Esophagus squamous epithelium (tissue), 5 donors: ENCODE data around the gene RPTOR. TPM values are rescaled to one million over a fixed set of nuclear protein-coding genes. Genes with fewer than 3 reads are reported as not detected.

ENCODE experiments used
- DNase-seq: peaks from one replicate; lab custom pipeline; 2025; lab: John Stamatoyannopoulos, UW
- H3K27ac ChIP-seq, 4 donors: fragments of 200-600 bp; sonication (generic); one replicate each; pipeline ENCODE4 v1.5.1; 2016 to 2019; ENCODE audit warnings: mild to moderate bottlenecking in 1 of 4
- H3K27me3 ChIP-seq, 4 donors: fragments of 200-600 bp; sonication (generic); 1 replicate in 3 of 4; 2 replicates in 1 of 4; pipeline versions ENCODE4 v1.5.1 to v1.6.0; 2017 to 2021; ENCODE audit warnings: antibody characterized with exemption in 1 of 4
- H3K36me3 ChIP-seq, 3 donors: fragments of 200-600 bp; sonication (generic); one replicate each; pipeline ENCODE4 v1.5.1; 2016 to 2019
- H3K4me1 ChIP-seq, 3 donors: fragments of 200-600 bp; sonication (generic); one replicate each; pipeline ENCODE4 v1.5.1; 2017 to 2019
- H3K4me3 ChIP-seq, 4 donors: fragments of 200-600 bp; sonication (generic); 1 replicate in 3 of 4; 2 replicates in 1 of 4; pipeline ENCODE4 v1.5.1; 2016 to 2019; ENCODE audit warnings: mild to moderate bottlenecking in 2 of 4, moderate library complexity in 1 of 4
- H3K9me3 ChIP-seq, 3 donors: fragments of 200-600 bp; sonication (generic); one replicate each; pipeline ENCODE4 v1.5.1; 2016 to 2019
- CTCF ChIP-seq, 6 experiments: fragments of 450-650 bp in 4 of 6; fragments of 200-600 bp in 2 of 6; sonication (generic) in 2 of 6; IDR thresholded peaks; one replicate each; pipeline ENCODE4 v1.5.1; 2016 to 2019; ENCODE audit warnings: antibody characterized with exemption in 6 of 6, mild to moderate bottlenecking in 4 of 6, moderate library complexity in 4 of 6
- POLR2A ChIP-seq, 4 donors: fragments of 450-650 bp; IDR thresholded peaks; one replicate each; pipeline ENCODE4 v1.6.1; 2017; ENCODE audit warnings: antibody characterized with exemption in 4 of 4, mild to moderate bottlenecking in 4 of 4, moderate library complexity in 3 of 4
- WGBS, 2 donors: methylation state at CpG; one replicate each; pipeline ENCODE4 v1.1.5; 2018; 5-methylcytosine and 5-hydroxymethylcytosine counted together
- intact Hi-C: fragments of 100-400 bp; cut with DNase I; formaldehyde crosslinking; loops from one replicate; pipeline ENCODE4 v1.15.0; 2022
- total RNA-seq, 4 donors: library from RNA; depleted of rRNA; stranded (reverse); fragments of >200 nt; gene quantifications; one replicate each; pipeline ENCODE4 v1.1.0, GENCODE V29; 2016
- donor health status: DM: yes; HTN: yes; CAD: no.

The RPTOR gene
- total RNA-seq, 4 donors from 2014 or later = 11.7 to 27.8 (median 22.8) TPM

DNA sequence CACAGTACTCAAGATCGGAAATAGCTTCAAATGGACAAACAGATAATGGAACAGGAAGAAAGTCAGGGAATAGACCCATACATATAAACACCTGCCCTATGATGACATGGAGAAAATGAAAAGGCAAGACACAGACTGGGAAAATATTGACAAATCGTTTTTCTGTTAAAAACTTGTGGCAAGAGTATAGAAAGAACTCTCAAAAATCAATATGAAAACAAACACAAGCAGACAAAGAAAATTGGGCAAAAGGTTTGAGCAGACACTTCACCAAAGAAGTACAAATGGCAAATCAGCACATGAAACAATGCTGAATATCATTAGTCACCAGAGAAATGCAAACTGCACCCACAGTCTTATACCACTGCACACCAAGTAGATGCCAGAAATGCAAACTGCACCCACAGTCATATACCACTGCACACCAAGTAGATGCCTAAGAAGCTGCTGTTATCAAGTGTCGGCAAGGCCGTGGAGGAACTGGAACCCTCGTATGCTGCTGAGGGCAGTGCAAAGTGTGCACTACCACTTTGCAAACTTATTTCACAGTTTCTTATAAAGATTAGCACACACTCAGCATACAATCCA, 323.5 kb downstream of the RPTOR start:
- H3K9me3 ChIP-seq = no peaks in the 10 kb centered on the region
- peaks cover 0 to 1% (median 0%) of the 10 kb centered on the region in 3 donors for H3K36me3 ChIP-seq
- intact Hi-C loops = loop anchor here (10.0 kb wide), 1 partner anchor 117 kb away; no protein-coding TSS in a partner anchor
- H3K4me1 ChIP-seq = peaks cover 0 to 26% (median 0%) of the 10 kb centered on the region in 3 donors
- no peaks in the 10 kb centered on the region for H3K27me3 ChIP-seq
- 83 to 92% methylated on average over 5 of the region's 5 CpGs for WGBS, 2 donors
- no peak for DNase-seq
- TF ChIP-seq POLR2A (IDR thresholded peaks at IDR 0.05) (no peak), CTCF (IDR thresholded peaks at IDR 0.05) (no peak)
- no peak overlapping the region for H3K4me3 ChIP-seq
- H3K27ac ChIP-seq = no peak overlapping the region

GRCh38 chr17:80869481-80870145, 325.0 kb downstream of the RPTOR start:
- peaks cover 0 to 29% (median 0%) of the 10 kb centered on the region in 3 donors for H3K4me1 ChIP-seq
- intact Hi-C loops = loop anchor here (10.0 kb wide), 1 partner anchor 115 kb away; no protein-coding TSS in a partner anchor

DNA sequence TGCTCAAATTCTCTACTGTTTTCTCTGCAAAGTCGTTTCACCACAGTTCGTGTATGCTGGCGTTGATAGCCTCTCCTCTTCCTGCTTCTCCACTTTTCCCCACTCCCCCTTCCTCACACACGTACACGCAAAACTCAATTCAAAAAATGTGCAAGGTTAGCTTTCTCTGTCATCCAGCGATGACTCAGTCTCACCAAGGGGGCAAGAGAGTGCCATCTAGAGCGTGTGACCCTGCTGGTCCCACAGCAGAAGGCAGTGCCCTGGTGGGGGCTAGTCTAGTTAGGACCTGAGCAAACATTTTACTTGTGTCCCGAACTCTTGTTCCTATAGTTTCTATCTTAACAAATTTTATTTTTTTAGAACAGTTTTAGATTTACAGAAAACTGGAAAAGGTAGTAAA, 325.8 kb downstream of the RPTOR start:
- Histone ChIP-seq H3K4me3 (no peak overlapping the region), H3K9me3 (no peaks in the 10 kb centered on the region), H3K27me3 (no peaks in the 10 kb centered on the region), H3K4me1 (peaks cover 0 to 29% (median 0%) of the 10 kb centered on the region in 3 donors), H3K36me3 (peaks cover 0 to 23% (median 0%) of the 10 kb centered on the region in 3 donors), H3K27ac (no peak overlapping the region)
- DNase-seq = no peak
- intact Hi-C loops = no loop called here
- WGBS, 2 donors = 71 to 78% methylated on average over 8 of the region's 8 CpGs
- no peak for TF ChIP-seq CTCF (IDR thresholded peaks at IDR 0.05)
- TF ChIP-seq POLR2A (IDR thresholded peaks at IDR 0.05) = no peak

More at GRCh38 chr17:80869481-80870145, 325.0 kb downstream of the RPTOR start:
- DNase-seq = no peak
- Histone ChIP-seq H3K27ac (no peak overlapping the region), H3K27me3 (no peaks in the 10 kb centered on the region), H3K9me3 (no peaks in the 10 kb centered on the region), H3K36me3 (peaks cover 0 to 16% (median 0%) of the 10 kb centered on the region in 3 donors), H3K4me3 (no peak overlapping the region)
- 78 to 96% methylated on average over 6 to 7 of the region's 7 CpGs for WGBS, 2 donors
- TF ChIP-seq CTCF (IDR thresholded peaks at IDR 0.05) (no peak), POLR2A (IDR thresholded peaks at IDR 0.05) (no peak)

DNA sequence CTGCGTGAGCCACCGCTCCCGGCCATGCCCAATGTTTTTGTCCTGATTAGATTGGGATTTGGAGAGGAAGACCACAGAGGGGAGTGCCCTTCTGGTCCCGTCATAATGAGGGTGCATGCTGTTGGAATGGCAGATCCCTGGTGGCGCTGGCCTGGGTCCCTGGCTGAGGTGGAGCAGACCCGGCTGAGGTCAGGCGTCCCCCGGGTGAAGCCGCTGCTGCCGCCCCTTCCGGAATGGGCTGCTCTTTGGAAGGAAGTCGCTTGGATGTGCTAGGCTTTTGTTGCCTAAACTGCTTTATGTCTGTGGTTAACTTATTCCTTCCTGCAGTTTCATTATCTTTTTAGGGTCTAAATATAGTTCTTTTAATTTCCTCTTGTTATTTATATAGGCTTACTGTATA, 326.7 kb downstream of the RPTOR start:
- Histone ChIP-seq H3K27me3 (no peaks in the 10 kb centered on the region), H3K27ac (no peak overlapping the region), H3K4me1 (peaks cover 0 to 27% (median 0%) of the 10 kb centered on the region in 3 donors), H3K4me3 (no peak overlapping the region), H3K36me3 (peaks cover 0 to 33% (median 0%) of the 10 kb centered on the region in 3 donors), H3K9me3 (no peaks in the 10 kb centered on the region)
- intact Hi-C loops = no loop called here
- no peak for DNase-seq
- TF ChIP-seq POLR2A (IDR thresholded peaks at IDR 0.05) (no peak), CTCF (IDR thresholded peaks at IDR 0.05) (no peak)
- 75 to 77% methylated on average over 7 to 8 of the region's 12 CpGs for WGBS, 2 donors

- Histone ChIP-seq H3K4me1 (peaks cover 0 to 23% (median 0%) of the 10 kb centered on the region in 3 donors), H3K27me3 (no peaks in the 10 kb centered on the region), H3K36me3 (peaks cover 0 to 40% (median 0%) of the 10 kb centered on the region in 3 donors), H3K9me3 (no peaks in the 10 kb centered on the region), H3K4me3 (no peak overlapping the region), H3K27ac (no peak overlapping the region)
- no peak for DNase-seq
- intact Hi-C loops = no loop called here
- 63 to 91% methylated on average over 11 to 13 of the region's 14 CpGs for WGBS, 2 donors
- TF ChIP-seq CTCF (IDR thresholded peaks at IDR 0.05) (no peak), POLR2A (IDR thresholded peaks at IDR 0.05) (no peak)
Measured at GRCh38 chr17:80872001-80872500, 327.4 kb downstream of the RPTOR start.
